ENCODE results near the gene DYDC2.

GRCh38 chr10:80365510-80365909 lies 8.9 kb downstream of the DYDC2 start:
- no peak for TF ChIP-seq TAF1 (IDR thresholded peaks at IDR 0.05; ENCODE audit: low read depth, low read length)
- no peak for TF ChIP-seq POLR2AphosphoS5 (IDR thresholded peaks at IDR 0.05; ENCODE audit: low read depth, low read length)
